GM12878 (cell line): Measurements from ENCODE around the gene TOX4.
"Not testable (repeated sequence)": the region's sequence is repeated elsewhere in the genome, so short reads cannot be mapped to it uniquely, and the experiment has no call there.

ENCODE experiments used
- ESRRA ChIP-seq: IDR thresholded peaks from 2 replicates; pipeline ENCODE4 v1.6.1; 2012; ENCODE audit warnings: mild to moderate bottlenecking, low read length, improper control_type of control experiment
- ETV6 ChIP-seq, 2 experiments: fragments of 450-650 bp in 1 of 2; IDR thresholded peaks in 1 of 2; conservative IDR thresholded peaks in 1 of 2; 2 replicates each; pipeline ENCODE4 v1.6.1; 2014; ENCODE audit warnings: antibody characterized with exemption in 1 of 2, borderline replicate concordance in 1 of 2, low read depth in 1 of 2, mild to moderate bottlenecking in 1 of 2, moderate library complexity in 1 of 2
- EZH2 ChIP-seq: IDR thresholded peaks from 2 replicates; pipeline ENCODE4 v1.6.1; 2012; ENCODE audit warnings: low read depth, mild to moderate bottlenecking, control low read depth, inconsistent platforms, low read length, borderline replicate concordance; ENCODE audit not compliant: control insufficient read depth
- HDAC6 ChIP-seq: fragments of 200-600 bp; sonication (generic); IDR thresholded peaks from one replicate; pipeline ENCODE4 v1.8.0; 2017; ENCODE audit warnings: antibody characterized with exemption; ENCODE audit not compliant: unreplicated experiment
- MYC ChIP-seq: IDR thresholded peaks from 2 replicates; pipeline ENCODE4 v1.6.1; 2011; ENCODE audit warnings: mild to moderate bottlenecking, low read length, moderate library complexity, inconsistent platforms; ENCODE audit not compliant: insufficient read depth, insufficient replicate concordance, insufficient read length, severe bottlenecking
- NR2C1 ChIP-seq: fragments of 450-650 bp; IDR thresholded peaks from 2 replicates; pipeline ENCODE4 v1.6.1; 2017; ENCODE audit warnings: antibody characterized with exemption, mild to moderate bottlenecking, moderate library complexity
- TAF1 ChIP-seq: IDR thresholded peaks from 2 replicates; pipeline ENCODE4 v1.6.1; 2011; ENCODE audit warnings: mild to moderate bottlenecking, low read depth, low read length, borderline replicate concordance
- TF ChIP-seq, protein P1 (sequence below), 3 experiments: IDR thresholded peaks in 2 of 3; conservative IDR thresholded peaks in 1 of 3; 2 replicates each; pipeline ENCODE4 v1.5.1; 2011; ENCODE audit warnings: low read depth in 3 of 3, low read length in 3 of 3, mild to moderate bottlenecking in 3 of 3, control low read depth in 2 of 3, moderate library complexity in 2 of 3, inconsistent platforms in 1 of 3, mixed read lengths in 1 of 3; ENCODE audit not compliant: control insufficient read depth in 2 of 3, insufficient read depth in 1 of 3; ENCODE audit errors: extremely low read depth in 1 of 3
- TF ChIP-seq, protein P2 (sequence below): IDR thresholded peaks from 2 replicates; pipeline ENCODE4 v1.6.1; 2012; ENCODE audit warnings: low read depth, low read length, improper control_type of control experiment

DNA sequence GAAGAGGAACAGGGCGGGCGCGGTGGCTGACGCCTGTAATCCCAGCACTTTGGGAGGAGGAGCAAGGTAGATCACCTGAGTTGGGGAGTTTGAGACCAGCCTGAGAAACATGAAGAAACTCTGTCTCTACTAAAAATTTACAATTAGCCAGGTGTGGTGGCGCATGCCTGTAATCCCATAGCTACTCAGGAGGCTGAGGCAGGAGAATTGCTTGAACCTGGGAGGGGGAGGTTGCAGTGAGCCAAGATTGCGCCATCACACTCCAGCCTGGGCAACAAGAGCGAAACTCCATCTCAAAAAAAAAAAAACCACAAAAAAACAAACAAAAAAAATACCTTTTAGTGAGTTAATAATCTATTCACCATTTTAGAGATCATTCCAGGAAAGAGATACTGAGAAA lies 67.6 kb downstream of the TOX4 start:
- not testable (repeated sequence) for TF ChIP-seq ESRRA; HDAC6; MYC; EZH2; NR2C1; TAF1; ETV6 (conservative IDR thresholded peaks at IDR 0.05 in 1 of 2, IDR thresholded peaks at IDR 0.05 in 1 of 2; ENCODE audit: borderline replicate concordance in 1 of 2, low read depth in 1 of 2)
- TF ChIP-seq, protein P1, sequence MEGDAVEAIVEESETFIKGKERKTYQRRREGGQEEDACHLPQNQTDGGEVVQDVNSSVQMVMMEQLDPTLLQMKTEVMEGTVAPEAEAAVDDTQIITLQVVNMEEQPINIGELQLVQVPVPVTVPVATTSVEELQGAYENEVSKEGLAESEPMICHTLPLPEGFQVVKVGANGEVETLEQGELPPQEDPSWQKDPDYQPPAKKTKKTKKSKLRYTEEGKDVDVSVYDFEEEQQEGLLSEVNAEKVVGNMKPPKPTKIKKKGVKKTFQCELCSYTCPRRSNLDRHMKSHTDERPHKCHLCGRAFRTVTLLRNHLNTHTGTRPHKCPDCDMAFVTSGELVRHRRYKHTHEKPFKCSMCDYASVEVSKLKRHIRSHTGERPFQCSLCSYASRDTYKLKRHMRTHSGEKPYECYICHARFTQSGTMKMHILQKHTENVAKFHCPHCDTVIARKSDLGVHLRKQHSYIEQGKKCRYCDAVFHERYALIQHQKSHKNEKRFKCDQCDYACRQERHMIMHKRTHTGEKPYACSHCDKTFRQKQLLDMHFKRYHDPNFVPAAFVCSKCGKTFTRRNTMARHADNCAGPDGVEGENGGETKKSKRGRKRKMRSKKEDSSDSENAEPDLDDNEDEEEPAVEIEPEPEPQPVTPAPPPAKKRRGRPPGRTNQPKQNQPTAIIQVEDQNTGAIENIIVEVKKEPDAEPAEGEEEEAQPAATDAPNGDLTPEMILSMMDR (IDR thresholded peaks at IDR 0.05 in 2 of 3, conservative IDR thresholded peaks at IDR 0.05 in 1 of 3; ENCODE audit: control insufficient read depth in 2 of 3, extremely low read depth in 1 of 3, insufficient read depth in 1 of 3, low read depth in 3 of 3, low read length in 3 of 3), result not testable (repeated sequence)
- TF ChIP-seq, protein P2, sequence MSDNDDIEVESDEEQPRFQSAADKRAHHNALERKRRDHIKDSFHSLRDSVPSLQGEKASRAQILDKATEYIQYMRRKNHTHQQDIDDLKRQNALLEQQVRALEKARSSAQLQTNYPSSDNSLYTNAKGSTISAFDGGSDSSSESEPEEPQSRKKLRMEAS, result not testable (repeated sequence)
